T-helper 1 cell treated with Interleukin-12 subunit alpha and Interleukin-12 subunit beta and Interleukin-4 antibody, amounts not matched to agents 30 ng/mL and 1 ng/mL, for 36 hours (primary cell): ENCODE data around the gene EEFSEC. TPM values are rescaled to one million over a fixed set of nuclear protein-coding genes. Genes with fewer than 3 reads are reported as not detected.

ENCODE experiments used
- intact Hi-C: fragments of 100-400 bp; cut with micrococcal nuclease; formaldehyde crosslinking; loops from one replicate; pipeline ENCODE4 v1.15.1; 2024
- total RNA-seq: library from RNA; stranded (reverse); gene quantifications from 2 replicates; pipeline ENCODE4 v1.2.3, GENCODE V29; 2022

Gene EEFSEC
- total RNA-seq, 1 donor from 2014 or later, result 15.9 TPM

DNA sequence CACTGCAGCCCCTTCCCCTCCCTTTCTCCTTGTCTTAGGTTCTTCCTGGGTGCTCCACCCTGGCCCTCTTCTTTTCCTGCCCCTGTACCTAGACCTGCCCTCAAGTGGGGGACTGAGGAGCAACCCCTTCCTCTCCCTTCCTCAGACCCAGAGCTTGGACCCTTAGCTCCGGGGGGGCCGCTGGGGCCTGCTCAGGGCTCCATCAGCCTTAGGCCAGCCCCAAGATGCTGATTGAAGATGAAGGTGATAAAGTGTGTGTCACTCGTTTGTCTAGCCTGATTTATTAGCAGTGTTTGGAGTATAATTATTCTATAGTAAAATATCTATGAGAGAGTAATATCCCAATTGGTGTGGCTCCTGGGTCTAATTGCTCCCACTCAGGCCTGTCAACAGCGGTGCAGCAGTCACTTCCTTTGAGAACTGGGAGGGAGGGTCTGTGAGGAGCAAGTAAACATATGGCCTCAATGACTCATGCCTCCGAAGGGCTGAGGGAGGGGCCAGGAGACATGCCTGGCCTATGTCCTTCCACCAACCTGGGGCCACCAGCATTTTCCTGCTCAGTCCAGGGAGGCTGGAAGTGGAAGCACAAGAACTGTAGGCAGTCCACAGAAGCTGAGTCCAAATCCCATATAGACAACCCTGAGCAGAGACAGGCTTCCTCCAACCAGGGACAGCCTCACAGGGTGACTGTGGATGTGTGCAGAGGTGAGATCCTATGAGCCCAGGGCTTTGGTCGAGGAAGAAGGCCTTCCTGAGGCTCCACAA, 190.2 kb downstream of the EEFSEC start:
- intact Hi-C loops, result no loop called here

DNA sequence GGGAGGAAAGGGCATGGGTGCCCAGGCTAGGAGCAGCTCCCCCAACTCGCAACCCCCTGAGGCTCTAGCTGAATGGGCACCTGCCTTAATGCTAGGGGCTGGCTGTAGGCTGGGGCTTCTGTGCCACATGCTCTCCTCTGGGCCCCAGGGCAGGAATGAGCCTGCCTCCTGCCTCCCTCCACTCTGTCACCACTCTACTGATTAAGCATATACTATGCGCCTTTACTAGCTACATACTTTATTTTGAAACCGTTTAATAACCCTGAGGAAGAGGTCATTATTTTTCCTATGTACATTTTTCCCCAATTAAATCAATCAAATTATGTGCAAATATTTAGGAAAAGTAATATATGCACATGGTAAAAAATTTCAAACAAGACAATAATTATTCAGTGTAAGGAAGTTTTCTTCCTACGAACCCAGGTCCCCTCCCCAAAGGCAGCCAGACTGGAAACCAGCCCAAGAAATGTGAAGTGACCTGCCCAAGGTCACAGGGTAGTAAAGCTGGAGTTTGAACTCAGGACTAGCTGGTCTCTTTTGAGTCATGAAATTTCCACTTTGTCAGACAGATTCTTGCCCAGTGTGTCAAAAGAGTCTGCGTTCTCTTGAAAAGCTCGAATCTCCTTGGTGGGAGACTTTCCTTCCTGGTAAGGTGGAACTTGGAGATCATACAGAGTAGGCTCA, 190.9 kb downstream of the EEFSEC start:
- intact Hi-C loops, result no loop called here

DNA sequence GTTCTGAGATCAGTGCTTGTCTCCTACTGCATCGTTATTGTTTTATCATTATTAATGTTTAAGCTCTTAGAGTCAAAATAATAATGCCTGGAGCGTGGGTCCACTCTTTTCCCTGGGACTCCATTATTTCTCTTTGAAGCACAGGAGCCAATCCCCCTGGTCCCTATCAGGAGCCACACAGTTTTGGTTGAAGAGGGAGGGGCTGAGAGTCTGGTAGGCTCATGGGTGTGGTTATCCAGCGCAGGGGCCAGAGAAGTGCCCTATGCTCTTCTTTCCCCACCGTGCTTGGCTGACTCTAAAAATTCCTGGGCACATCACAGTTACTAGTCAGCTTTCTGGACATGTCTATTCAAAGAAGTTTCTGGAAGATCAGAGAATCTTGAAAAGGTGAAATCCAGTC, 191.9 kb downstream of the EEFSEC start:
- intact Hi-C loops, result no loop called here

- intact Hi-C loops, result no loop called here
These were observed 193.3 kb downstream of the EEFSEC start for GRCh38 chr3:128346562-128346961.

DNA sequence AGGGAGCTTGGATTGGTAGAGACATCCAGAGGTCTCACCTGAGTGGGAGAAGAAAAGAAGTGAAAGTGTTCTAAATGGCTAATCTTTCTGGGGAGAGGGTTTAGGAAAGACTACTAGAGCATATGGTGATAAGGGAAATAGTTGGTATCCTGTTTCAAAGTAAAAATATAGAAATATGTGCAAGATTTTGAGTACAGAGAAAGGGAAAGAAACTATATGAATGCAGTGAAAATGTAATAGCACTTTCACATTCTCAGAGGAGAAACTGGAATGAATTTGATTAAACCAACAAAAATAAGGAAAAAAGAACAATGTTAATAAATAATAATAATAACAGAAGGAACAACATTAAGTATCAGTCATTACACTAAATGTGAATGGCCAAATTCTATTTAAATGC, 194.0 kb downstream of the EEFSEC start:
- intact Hi-C loops, result no loop called here

- intact Hi-C loops, result no loop called here
These were observed 194.8 kb downstream of the EEFSEC start for GRCh38 chr3:128348075-128348474.

- intact Hi-C loops, result no loop called here
These were observed 195.7 kb downstream of the EEFSEC start for GRCh38 chr3:128348805-128349531.

- intact Hi-C loops, result no loop called here
These were observed 196.8 kb downstream of the EEFSEC start for GRCh38 chr3:128349963-128350599.

- intact Hi-C loops, result no loop called here
These were observed 198.3 kb downstream of the EEFSEC start for GRCh38 chr3:128351546-128351945.

- intact Hi-C loops, result no loop called here
These were observed 199.0 kb downstream of the EEFSEC start for GRCh38 chr3:128352326-128352725.

DNA sequence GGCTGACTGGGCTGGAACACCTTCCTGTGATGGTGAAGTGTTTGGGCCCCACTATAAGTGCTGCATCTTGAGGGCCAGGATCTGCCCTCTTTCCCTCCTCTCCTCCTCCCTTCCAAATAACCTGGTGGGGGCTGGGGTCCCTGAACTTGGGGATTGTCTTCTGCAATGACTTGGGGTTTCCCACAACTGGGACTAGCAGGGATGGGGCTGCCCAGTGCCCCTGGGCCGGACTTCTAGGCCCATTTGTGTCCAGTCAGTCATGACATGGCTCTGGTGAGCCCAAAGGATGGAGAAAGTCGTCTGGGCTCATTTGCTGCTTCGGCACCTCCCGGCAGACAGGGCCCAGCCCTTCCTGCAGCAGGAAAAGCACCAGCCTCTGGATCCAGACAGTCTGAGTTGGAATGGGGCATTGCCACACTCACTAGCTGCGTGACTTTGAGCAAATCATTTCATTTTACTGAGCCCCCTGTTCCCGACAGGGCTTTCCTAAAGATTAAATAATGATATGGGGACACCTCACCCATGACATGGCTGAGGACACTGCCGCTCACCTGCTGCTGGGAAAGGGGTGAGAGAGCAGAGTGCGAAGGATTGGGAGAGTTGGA, 200.2 kb downstream of the EEFSEC start:
- intact Hi-C loops, result no loop called here

DNA sequence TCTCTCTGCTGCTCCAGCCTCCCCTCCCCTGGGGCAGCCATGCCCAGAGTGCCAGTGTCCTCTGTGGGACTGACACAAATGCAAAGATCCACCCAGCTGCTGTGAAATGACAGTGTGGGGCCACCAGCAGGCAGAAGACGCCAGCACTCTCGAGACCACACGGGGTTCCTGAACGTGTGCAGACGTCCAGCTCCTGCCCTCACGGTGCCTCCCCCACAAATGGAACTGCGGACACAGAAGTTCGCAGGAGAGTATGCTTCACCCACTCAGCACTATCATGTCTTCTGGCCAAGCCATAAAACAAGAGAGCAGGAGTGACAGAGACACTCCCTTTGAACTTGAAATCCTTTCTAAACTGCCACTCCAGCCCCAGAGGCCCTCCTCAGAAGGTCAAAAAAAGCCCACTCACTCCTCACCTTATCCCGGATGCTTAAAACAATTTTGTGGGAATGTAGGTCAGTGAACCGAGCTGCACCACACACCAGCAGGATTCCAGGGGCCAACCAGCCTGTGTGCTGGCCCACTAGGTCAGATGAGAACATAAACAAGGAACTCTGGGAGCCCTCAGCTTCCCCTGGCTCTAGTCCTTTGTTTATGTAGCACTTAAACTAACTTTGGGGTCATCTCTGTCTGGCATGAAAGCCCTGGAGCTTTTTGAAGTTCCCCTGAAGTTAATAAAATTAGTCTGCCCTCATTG, 200.9 kb downstream of the EEFSEC start:
- intact Hi-C loops, result no loop called here

DNA sequence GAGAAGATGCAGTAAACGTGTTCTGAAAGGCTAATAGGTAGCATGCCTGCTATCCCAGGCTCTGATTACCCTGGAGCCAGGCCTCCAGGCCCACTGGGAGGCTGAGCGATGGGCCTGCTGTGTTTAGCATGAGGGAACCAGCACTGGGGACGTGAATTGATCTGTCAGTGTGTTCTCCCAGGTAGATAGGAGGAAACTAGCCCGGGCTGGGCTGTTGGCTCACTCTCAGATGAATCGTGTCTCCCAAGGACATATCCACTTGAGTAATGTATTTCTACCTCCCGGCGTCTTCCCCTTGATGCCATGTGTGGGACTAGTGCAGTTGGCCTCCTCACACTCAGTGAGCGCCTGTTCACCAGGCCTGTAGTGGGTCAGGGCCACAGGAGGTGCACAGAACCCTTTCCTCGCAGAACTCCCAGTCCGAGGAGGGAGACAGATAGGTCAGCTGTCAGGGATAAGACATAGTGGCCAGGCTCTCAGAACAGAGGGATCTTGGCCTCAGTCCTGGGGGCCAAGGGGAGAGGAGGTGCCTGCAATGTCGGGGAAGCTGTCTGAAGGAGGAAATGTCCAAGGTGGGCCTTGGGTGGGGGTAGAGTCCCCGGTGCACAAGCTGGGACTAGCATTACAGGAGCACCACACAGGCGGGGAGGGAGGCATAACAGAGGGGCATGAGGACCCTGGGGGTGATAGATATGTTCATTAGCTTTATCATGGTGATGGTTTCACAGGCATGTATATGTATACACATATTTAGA, 201.7 kb downstream of the EEFSEC start:
- intact Hi-C loops, result no loop called here

- intact Hi-C loops, result no loop called here
These were observed 202.2 kb downstream of the EEFSEC start for GRCh38 chr3:128355543-128355919.

DNA sequence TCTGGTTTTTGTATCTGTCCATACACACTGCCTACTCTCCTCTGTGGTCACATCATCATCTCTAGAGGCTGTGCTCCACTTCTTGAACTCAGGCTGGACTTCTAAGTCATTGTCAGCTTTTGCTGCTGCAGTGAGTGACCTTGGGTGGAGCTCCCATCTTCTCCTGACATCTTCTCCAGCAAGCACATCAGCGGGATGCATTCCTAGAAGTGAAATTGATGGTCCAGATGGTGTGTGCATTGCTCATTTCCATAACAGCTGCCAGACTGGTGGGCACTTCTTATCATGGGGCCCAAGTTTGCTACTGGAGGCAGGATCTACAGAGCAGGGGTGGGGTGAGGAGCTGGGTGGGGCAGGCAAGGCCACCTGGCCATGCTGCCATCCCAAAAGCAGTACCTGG, 203.5 kb downstream of the EEFSEC start:
- intact Hi-C loops, result no loop called here

DNA sequence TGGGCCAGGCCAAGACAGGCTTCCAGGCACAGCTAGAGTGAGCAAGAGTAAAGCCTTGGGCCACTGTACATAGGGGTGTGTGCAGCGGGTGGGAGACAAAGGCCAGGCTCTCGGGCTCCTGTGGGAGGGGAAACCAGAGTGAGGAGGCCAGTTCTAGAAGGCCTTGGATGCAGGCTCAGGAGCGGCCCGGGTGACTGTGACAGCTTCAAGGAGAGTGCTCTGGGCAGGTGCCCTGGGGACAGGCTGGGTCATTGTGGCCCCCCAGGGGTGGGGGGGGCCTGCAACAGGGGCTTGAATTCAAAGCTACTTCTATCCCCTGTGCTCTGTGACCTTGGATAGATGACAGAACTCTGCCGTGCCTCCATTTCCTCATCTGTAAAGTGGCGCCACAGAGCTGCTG, 204.3 kb downstream of the EEFSEC start:
- intact Hi-C loops, result no loop called here

GRCh38 chr3:128358156-128358895, 205.0 kb downstream of the EEFSEC start:
- intact Hi-C loops, result no loop called here

DNA sequence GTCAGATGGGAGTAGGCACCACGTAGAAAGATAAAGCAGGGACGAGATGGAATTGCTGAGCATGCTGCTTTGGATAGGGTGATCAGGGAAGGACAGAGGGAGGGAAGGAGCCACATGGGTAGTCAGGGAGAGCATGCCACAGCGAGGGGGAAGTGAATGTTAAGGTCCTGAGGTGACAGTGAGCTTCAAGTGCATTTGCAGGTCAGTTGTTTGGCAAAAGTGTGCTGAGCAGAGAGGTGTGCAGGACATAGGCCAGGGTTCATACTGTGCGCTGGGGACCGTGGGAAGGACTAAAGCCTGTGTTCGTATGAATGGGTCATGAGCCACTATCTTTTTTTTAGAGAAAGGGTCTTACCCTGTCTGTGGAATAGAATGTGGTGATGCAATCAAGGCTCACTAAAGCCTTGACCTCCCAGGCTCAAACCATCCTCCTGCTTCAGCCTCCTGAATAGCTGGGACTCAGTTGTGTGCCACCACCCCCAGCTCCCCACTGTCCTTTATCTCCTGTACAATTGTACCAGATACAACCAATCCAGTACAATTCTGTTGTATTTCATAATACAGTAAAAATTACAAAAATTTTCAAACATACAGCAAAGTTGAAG, 205.9 kb downstream of the EEFSEC start:
- intact Hi-C loops, result no loop called here
